Glutamatergic neuron (in vitro differentiated cells): ENCODE data around the gene CDH23. TPM values are rescaled to one million over a fixed set of nuclear protein-coding genes. Genes with fewer than 3 reads are reported as not detected.

ENCODE experiments used
- DNase-seq: peaks from one replicate; pipeline ENCODE4 v3.0.0; 2022
- H3K27ac Mint-ChIP-seq: one replicate; pipeline ENCODE4 v1.8.0; 2020; ENCODE audit warnings: mild to moderate bottlenecking, mixed read lengths, inconsistent platforms; ENCODE audit not compliant: unreplicated experiment
- H3K27me3 Mint-ChIP-seq: one replicate; pipeline ENCODE4 v1.8.0; 2020; ENCODE audit warnings: mild to moderate bottlenecking, moderate library complexity, mixed read lengths, inconsistent platforms; ENCODE audit not compliant: unreplicated experiment
- H3K36me3 Mint-ChIP-seq: one replicate; pipeline ENCODE4 v1.8.0; 2020; ENCODE audit warnings: mild to moderate bottlenecking, mixed read lengths, inconsistent platforms; ENCODE audit not compliant: unreplicated experiment
- H3K4me1 Mint-ChIP-seq: one replicate; pipeline ENCODE4 v1.8.0; 2020; ENCODE audit warnings: mild to moderate bottlenecking, low read depth, mixed read lengths, inconsistent platforms; ENCODE audit not compliant: unreplicated experiment
- H3K4me3 Mint-ChIP-seq: one replicate; pipeline ENCODE4 v1.8.0; 2020; ENCODE audit warnings: mild to moderate bottlenecking, mixed read lengths, inconsistent platforms; ENCODE audit not compliant: unreplicated experiment
- H3K9me3 Mint-ChIP-seq: one replicate; pipeline ENCODE4 v1.8.0; 2020; ENCODE audit warnings: mild to moderate bottlenecking, moderate library complexity, mixed read lengths, inconsistent platforms; ENCODE audit not compliant: unreplicated experiment
- total RNA-seq: library from RNA; stranded (reverse); fragmentation: NEBNext Ultra II Directional; extraction: Animal tissue kit (Norgen Biotek cat#: 25700); gene quantifications from one replicate; pipeline ENCODE4 v1.2.1, GENCODE V29; 2021; ENCODE audit not compliant: unreplicated experiment
- TF ChIP-seq, protein P1 (sequence below): fragments of 200-600 bp; sonication (generic); IDR thresholded peaks from one replicate; pipeline ENCODE4 v1.5.0; 2021; ENCODE audit not compliant: partially characterized antibody, unreplicated experiment

The CDH23 gene
- total RNA-seq, 1 donor from 2014 or later, result 2.0 TPM

- peaks cover 14% of the 10 kb centered on the region for H3K4me1 Mint-ChIP-seq
- peaks cover 6% of the 10 kb centered on the region for H3K27me3 Mint-ChIP-seq
- DNase-seq, result no peak
- H3K4me3 Mint-ChIP-seq, result no peak overlapping the region
- H3K9me3 Mint-ChIP-seq, result peaks cover 4% of the 10 kb centered on the region
- H3K27ac Mint-ChIP-seq, result no peak overlapping the region
- no peaks in the 10 kb centered on the region for H3K36me3 Mint-ChIP-seq
- TF ChIP-seq, protein P1, sequence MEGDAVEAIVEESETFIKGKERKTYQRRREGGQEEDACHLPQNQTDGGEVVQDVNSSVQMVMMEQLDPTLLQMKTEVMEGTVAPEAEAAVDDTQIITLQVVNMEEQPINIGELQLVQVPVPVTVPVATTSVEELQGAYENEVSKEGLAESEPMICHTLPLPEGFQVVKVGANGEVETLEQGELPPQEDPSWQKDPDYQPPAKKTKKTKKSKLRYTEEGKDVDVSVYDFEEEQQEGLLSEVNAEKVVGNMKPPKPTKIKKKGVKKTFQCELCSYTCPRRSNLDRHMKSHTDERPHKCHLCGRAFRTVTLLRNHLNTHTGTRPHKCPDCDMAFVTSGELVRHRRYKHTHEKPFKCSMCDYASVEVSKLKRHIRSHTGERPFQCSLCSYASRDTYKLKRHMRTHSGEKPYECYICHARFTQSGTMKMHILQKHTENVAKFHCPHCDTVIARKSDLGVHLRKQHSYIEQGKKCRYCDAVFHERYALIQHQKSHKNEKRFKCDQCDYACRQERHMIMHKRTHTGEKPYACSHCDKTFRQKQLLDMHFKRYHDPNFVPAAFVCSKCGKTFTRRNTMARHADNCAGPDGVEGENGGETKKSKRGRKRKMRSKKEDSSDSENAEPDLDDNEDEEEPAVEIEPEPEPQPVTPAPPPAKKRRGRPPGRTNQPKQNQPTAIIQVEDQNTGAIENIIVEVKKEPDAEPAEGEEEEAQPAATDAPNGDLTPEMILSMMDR, result no peak
These were observed 262.5 kb downstream of the CDH23 start for GRCh38 chr10:71659111-71659634.

- Mint-ChIP-seq H3K9me3 (peaks cover 3% of the 10 kb centered on the region), H3K27ac (no peak overlapping the region), H3K27me3 (peaks cover 4% of the 10 kb centered on the region), H3K36me3 (no peaks in the 10 kb centered on the region), H3K4me3 (no peak overlapping the region), H3K4me1 (peaks cover 13% of the 10 kb centered on the region)
- TF ChIP-seq, protein P1, result no peak
- DNase-seq, result no peak
These were observed 263.0 kb downstream of the CDH23 start for GRCh38 chr10:71659737-71660136.

DNA sequence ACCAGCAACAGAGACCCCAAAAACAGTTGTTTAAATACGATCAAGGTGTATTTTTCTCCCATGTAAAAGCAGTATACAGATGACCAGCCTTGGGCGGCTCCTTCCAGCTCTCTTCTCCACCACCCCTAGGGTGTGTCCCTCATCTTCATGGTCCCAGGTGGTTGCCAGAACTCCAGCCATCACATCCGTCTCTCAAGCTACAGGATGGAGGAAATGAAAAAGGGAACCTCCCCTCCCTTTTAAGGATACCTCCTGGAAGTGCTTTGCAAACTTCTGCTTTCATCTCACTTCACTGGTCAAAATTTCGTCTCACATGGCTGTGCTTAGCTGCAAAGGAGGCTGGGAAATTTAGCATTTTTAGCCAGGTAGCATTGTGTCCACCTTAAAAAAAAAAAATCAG is 263.6 kb downstream of the CDH23 start:
- H3K9me3 Mint-ChIP-seq, result peaks cover 3% of the 10 kb centered on the region
- peaks cover 12% of the 10 kb centered on the region for H3K4me1 Mint-ChIP-seq
- H3K4me3 Mint-ChIP-seq, result no peak overlapping the region
- peaks cover 4% of the 10 kb centered on the region for H3K27me3 Mint-ChIP-seq
- no peak overlapping the region for H3K27ac Mint-ChIP-seq
- no peak for DNase-seq
- TF ChIP-seq, protein P1, result no peak
- H3K36me3 Mint-ChIP-seq, result no peaks in the 10 kb centered on the region

- no peak for DNase-seq
- Mint-ChIP-seq H3K4me1 (peaks cover 12% of the 10 kb centered on the region), H3K27me3 (peaks cover 3% of the 10 kb centered on the region), H3K27ac (no peak overlapping the region), H3K36me3 (no peaks in the 10 kb centered on the region), H3K4me3 (no peak overlapping the region), H3K9me3 (peaks cover 3% of the 10 kb centered on the region)
- TF ChIP-seq, protein P1, result no peak
These were observed 264.4 kb downstream of the CDH23 start for GRCh38 chr10:71661060-71661622.

DNA sequence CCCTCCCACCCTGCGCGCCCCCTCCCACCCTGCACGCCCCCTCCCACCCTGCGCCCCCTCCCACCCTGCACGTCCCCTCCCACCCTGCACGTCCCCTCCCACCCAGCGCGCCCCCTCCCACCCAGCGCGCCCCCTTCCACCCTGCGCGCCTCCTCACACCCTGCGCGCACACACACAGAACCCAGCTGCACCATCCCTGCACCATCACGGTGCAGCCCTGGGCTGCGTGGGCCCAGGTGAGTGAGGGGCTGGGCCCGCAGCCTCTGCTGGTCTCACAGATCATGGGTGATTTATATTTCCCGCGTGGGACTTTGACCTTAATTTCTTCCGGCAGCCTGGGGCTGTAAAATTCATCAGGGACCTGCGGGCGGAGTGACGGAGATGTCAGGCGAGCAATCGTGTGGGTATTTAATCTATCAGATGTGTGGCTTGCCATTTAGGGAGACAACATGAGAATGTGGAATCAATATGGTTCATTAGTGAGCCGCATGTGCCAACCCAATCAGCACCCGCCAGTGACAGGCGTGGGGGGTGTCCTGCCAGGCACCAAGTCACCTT is 265.1 kb downstream of the CDH23 start:
- no peak for DNase-seq
- Mint-ChIP-seq H3K9me3 (peaks cover 3% of the 10 kb centered on the region), H3K4me1 (peaks cover 12% of the 10 kb centered on the region), H3K36me3 (no peaks in the 10 kb centered on the region), H3K27me3 (peaks cover 3% of the 10 kb centered on the region), H3K27ac (no peak overlapping the region), H3K4me3 (no peak overlapping the region)
- TF ChIP-seq, protein P1, result no peak
